Hepatocyte (in vitro differentiated cells): ENCODE results near the gene IRF8.

Source experiments
- EZH2 ChIP-seq: fragments of 200-600 bp; sonication (generic); IDR thresholded peaks from 2 replicates; pipeline ENCODE4 v1.6.1; 2016; ENCODE audit warnings: antibody characterized with exemption, mild to moderate bottlenecking, borderline replicate concordance
- EZH2phosphoT487 ChIP-seq: fragments of 200-600 bp; sonication (generic); IDR thresholded peaks from one replicate; pipeline ENCODE4 v1.6.1; 2018; ENCODE audit warnings: antibody characterized with exemption, mild to moderate bottlenecking, low read depth, moderate library complexity; ENCODE audit not compliant: unreplicated experiment, severe bottlenecking
- TF ChIP-seq, protein P1 (sequence below): fragments of 200-600 bp; sonication (generic); IDR thresholded peaks from 2 replicates; pipeline ENCODE4 v1.5.1; 2016; ENCODE audit warnings: antibody characterized with exemption, mild to moderate bottlenecking; ENCODE audit not compliant: poor library complexity

DNA sequence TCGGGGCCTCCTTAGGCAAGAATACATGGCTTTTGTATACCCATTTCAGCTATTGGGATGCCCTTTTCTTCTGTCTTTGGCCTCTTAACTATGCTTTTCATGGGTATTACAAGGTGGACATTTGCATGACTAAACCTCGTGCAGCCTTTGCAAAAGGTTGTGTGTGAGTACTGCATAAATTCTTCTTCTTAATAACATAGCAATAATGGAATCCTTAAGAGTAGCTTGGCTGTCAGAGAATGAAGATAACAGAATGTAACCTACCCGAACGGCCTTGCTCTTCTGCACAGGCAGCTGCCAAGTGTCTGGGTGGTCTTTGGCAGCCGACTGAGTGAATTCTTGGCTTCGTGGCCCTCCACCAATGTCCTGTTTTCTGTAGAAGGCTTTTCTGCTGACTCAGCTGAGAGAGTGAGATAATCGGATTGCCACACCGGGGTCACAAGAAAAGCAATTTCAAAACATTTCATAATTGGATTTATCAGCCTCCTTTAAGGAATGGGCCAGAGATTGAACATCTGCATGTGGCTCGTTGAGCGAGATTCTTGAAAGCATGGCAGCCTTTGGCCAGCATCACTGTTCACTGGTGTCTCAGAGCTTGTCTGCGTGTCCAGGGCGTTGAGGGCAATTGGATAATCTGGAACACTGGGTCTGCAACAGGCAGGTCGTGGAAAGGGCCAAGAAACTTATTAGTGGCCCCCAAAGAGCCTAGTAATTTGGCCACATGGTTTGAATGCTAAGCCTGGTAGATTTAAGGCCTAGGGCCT is 13.4 kb downstream of the IRF8 start:
- TF ChIP-seq, protein P1, sequence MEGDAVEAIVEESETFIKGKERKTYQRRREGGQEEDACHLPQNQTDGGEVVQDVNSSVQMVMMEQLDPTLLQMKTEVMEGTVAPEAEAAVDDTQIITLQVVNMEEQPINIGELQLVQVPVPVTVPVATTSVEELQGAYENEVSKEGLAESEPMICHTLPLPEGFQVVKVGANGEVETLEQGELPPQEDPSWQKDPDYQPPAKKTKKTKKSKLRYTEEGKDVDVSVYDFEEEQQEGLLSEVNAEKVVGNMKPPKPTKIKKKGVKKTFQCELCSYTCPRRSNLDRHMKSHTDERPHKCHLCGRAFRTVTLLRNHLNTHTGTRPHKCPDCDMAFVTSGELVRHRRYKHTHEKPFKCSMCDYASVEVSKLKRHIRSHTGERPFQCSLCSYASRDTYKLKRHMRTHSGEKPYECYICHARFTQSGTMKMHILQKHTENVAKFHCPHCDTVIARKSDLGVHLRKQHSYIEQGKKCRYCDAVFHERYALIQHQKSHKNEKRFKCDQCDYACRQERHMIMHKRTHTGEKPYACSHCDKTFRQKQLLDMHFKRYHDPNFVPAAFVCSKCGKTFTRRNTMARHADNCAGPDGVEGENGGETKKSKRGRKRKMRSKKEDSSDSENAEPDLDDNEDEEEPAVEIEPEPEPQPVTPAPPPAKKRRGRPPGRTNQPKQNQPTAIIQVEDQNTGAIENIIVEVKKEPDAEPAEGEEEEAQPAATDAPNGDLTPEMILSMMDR, result no peak
- TF ChIP-seq EZH2 (no peak), EZH2phosphoT487 (no peak)
